ENCODE results near the gene KHK.
"Not testable (repeated sequence)": the region's sequence is repeated elsewhere in the genome, so short reads cannot be mapped to it uniquely, and the experiment has no call there.

Gene KHK

GRCh38 chr2:27095745-27096651 is 9.4 kb downstream of the KHK start:
- DNase-seq (ENCODE audit: low read depth) = no peak

DNA sequence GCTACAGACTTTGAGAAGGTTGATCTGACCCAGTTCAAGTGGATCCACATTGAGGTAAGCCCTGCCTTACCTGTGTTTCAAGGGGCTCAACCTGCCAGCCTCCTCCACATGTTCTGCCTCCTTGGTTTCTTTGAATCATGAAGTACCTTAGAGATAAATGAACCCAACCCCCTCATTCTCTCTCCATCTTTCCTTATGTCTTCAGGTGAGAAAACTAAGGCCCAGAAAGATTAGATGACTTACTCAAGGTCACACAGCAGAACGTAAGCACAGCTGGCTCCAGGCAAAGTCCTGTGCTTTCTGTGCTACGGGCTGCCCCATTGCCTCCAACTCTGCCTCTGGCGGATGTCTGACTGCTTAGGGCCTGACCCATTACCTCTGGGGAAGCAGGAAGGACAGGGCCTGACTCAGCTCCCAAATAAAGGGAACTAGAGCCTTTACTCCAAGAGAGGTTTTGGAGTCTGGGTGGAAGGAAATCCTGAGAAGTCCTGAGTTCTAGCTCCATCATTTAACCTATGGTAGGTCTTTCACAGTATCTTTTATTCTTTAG is 10.3 kb downstream of the KHK start:
- no peak for DNase-seq (ENCODE audit: low read depth)

- no peak for DNase-seq (ENCODE audit: low read depth)
Measured at GRCh38 chr2:27097341-27097740, 10.8 kb downstream of the KHK start.

DNA sequence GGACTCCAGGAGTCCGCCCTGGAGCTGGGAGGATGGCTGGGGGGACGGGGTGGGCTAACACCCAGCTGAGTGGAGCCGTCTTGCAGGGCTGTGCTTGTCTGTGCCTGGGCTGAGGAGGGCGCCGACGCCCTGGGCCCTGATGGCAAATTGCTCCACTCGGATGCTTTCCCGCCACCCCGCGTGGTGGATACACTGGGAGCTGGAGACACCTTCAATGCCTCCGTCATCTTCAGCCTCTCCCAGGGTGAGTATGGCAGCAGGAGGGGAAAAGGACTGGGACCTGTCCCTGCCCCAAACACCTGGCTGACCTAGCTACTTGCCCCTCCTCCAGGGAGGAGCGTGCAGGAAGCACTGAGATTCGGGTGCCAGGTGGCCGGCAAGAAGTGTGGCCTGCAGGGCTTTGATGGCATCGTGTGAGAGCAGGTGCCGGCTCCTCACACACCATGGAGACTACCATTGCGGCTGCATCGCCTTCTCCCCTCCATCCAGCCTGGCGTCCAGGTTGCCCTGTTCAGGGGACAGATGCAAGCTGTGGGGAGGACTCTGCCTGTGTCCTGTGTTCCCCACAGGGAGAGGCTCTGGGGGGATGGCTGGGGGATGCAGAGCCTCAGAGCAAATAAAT is 12.9 kb downstream of the KHK start:
- DNase-seq (ENCODE audit: low read depth) = no peak

DNA sequence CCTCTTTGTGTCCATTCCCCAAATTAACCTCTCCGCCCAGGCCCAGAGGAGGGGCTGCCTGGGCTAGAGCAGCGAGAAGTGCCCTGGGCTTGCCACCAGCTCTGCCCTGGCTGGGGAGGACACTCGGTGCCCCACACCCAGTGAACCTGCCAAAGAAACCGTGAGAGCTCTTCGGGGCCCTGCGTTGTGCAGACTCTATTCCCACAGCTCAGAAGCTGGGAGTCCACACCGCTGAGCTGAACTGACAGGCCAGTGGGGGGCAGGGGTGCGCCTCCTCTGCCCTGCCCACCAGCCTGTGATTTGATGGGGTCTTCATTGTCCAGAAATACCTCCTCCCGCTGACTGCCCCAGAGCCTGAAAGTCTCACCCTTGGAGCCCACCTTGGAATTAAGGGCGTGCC is 13.5 kb downstream of the KHK start:
- no peak for DNase-seq (ENCODE audit: low read depth)

DNA sequence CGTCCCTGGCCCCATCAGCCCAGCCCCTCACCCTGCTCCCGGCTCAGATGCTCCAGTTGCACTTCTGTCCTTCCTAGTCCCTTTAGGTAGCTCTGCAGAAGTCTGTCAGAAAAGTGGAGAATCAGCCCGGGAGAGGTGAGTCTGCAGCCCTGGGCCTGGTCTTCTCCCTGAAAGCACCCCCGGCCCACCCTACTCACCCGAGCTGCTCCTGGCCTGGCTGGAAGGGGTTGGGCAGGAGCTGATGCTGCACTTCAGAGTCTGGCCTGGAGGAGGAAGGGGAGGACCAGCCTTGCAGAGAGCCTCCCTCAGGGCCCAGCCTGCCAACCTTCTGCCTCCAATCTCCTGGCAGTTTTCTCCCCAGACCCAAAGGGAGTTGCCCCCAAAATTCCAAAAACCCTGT is 15.8 kb downstream of the KHK start:
- DNase-seq (ENCODE audit: low read depth) = no peak

DNA sequence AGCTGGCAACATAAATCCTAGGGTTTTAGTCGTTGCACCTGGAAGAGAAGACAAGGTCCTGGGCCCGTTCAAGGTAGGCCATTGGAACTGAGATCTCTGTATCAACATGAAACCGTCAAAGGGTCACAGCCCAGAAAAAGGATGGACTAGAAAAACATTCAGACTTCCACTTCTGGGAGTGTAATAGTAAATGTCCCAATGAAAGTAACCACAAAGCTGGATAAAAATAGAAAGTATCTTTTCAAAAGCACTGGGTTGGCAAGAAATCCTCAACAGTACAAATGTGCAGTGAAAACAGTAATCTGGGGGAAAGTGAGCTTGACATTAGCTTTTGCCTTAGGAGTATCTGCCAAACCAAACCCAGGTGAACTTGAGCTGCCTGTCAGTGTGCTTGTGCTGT is 19.4 kb downstream of the KHK start:
- DNase-seq (ENCODE audit: low read depth) = no peak

DNA sequence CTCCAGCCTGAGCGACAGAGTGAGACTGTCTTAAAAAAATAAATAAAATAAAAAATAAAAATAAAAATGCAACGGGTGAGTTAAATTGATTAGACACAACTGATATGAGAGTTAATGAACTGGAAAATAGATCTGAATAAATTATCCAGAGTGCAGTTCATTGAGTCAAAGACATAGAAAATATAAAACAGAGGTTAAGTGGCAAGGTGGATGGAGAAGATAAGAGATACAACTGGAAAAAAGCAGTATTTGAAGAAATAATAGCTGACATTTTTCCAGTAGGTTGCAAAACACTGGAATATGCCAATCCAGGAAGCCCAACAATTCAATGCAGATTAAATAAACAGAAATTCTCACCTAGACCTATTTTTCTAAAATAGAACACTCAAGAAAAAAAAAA is 21.6 kb downstream of the KHK start:
- DNase-seq (ENCODE audit: low read depth) = no peak

GRCh38 chr2:27109083-27109482 is 22.5 kb downstream of the KHK start:
- DNase-seq (ENCODE audit: low read depth) = no peak

GRCh38 chr2:27110603-27111352 is 24.2 kb downstream of the KHK start:
- DNase-seq (ENCODE audit: low read depth) = not testable (repeated sequence)

DNA sequence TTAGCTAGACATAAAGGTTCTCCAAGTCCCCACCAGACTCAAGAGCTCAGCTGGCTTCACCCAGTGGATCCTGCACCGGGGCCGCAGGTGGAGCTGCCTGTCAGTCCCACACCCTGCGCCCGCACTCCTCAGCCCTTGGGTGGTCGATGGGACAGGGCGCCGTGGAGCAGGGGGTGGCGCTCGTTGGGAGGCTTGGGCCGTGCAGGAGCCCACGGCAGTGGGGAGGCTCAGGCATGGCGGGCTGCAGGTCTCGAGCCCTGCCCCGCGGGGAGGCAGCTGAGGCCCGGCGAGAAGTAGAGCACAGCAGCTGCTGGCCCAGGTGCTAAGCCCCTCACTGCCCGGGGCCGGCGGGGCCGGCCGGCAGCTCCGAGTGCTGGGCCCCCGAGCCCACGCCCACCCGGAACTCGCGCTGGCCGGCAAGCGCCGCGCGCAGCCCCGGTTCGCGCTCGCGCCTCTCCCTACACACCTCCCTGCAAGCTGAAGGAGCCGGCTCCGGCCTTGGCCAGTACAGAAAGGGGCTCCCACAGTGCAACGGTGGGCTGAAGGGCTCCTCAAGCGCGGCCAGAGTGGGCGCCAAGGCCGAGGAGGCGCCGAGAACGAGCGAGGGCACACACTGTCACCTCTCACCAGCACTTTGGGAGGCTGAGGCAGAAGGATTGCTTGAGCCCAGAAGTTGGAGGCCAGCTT is 25.0 kb downstream of the KHK start:
- DNase-seq (ENCODE audit: low read depth) = not testable (repeated sequence)

GRCh38 chr2:27115519-27115918 is 28.9 kb downstream of the KHK start:
- DNase-seq (ENCODE audit: low read depth) = no peak

DNA sequence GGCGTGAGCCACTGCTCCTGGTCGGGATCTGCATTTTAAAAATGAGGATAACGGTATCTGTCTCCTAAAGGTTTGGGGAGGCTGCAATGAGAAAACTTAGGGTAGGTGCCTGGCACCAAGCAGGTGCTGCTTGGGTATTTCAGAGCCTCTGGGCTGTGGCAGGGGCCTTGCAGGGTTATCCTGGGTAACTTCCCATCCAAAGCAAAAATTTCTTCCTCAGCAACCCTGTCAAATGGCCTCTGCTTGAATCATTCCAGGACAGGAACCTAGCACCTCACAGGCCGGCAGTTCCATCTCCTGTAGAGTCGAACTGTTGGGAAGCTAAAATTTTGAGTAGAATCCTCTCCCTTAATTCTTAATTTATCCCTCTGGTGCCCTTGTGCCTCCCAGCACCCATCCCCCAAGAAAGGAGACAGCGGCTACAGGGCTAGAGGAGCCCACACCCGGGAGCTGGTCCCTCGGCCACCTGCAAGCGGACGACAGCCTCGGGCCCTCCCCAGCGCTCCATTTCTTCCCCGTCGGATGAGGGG is 31.5 kb downstream of the KHK start:
- DNase-seq (ENCODE audit: low read depth) = no peak

- DNase-seq (ENCODE audit: low read depth) = no peak
Measured at GRCh38 chr2:27118525-27119329, 32.2 kb downstream of the KHK start, which contains the start of gene CGREF1. CGREF1 (minus strand) TSS chr2:27119128; CDS start chr2:27104366, 14,762 bp downstream.

- DNase-seq (ENCODE audit: low read depth) = not testable (repeated sequence)
Measured at GRCh38 chr2:27119330-27119670, 32.7 kb downstream of the KHK start.

DNA sequence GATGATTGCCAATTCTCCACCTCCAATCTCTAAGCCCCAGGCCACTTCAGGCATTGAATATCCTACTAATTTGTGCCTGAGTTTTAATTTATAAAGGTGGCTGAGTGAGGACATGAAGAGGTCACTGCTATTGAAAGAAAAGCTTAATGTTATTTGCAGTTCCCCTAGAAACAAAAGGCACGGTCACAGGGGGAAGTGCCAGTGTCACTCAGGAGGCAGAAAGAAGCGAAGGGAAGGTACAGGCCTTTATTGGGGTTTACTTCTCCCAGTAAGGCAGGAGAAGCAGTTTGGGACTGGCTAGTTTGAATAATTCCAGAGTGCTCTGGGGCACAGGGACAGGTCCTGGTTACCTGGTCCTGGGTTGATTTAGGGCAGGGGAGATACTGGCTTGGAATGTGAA is 35.3 kb downstream of the KHK start:
- no peak for DNase-seq (ENCODE audit: low read depth)

- no peak for DNase-seq (ENCODE audit: low read depth)
Measured at GRCh38 chr2:27122791-27123190, 36.2 kb downstream of the KHK start.

DNA sequence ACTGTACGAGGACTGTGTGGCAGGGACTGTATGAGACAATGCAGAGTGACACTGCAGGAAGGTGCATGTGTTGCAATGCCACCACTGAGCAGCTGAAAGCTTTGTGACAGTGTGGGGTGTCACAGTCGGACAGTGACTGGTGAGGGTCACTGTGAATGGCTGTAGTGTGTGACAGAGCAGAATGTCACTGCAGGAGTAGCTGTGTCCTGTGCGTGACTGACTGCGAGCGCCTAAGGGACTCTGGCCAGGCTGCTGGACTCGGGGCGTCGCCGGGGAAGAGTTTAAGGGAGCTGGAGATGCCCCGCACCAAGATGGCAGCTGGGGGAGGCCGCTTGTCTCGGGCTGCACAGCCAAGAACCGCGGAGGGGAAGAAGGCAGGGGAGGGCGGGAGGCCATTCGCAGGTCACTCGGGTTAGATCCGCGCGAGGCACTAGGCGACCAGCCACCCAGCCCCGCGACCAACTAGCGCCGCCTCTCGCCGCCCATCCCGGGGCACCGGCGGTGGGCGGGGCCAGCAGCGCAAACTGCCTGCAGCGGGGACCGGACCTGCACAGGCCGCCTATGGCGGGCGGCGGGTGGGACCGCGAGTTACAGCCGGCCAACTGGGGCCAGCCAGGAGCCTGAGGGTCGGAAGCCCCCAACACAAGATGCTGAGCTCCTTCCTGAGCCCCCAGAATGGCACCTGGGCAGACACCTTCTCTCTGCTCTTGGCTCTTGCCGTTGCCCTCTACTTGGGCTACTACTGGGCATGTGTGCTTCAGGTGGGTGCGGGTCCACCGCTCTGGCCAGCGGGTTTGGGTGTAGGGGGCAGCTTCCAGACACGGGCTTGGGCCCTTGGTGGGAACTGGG is 37.0 kb downstream of the KHK start, which contains the start of gene ABHD1:
TSS of gene ABHD1 (plus strand) at position 514 of the 849 bp plus-strand sequence. CDS start at position 648, 134 bp downstream.
- no peak for DNase-seq (ENCODE audit: low read depth)

DNA sequence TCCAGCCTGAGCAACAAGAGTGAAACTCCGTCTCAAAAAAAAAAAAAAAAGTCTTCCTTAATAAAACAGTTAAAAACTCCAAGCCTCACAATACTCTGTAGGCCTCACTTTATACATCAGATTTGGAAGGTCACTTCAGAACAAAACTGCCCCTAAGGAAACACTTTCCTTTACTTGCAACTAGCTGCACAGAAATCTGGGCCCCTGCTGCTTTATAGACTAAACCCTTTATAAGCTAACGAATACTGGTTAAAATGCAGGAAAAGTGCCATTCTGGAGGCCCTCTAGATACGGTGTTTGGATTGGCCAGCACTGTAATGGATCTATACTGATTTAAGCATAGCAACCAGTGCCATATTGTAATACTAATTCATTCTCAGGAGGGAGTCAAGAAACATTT is 38.5 kb downstream of the KHK start:
- no peak for DNase-seq (ENCODE audit: low read depth)

- no peak for DNase-seq (ENCODE audit: low read depth)
Measured at GRCh38 chr2:27126252-27126710, 39.7 kb downstream of the KHK start.

All from HS-5 (cell line).